GM18508 (cell line): ENCODE data around the gene ENPP3.

Source experiments
- ATAC-seq: cut with Tn5 transposase; IDR thresholded peaks from one replicate; pipeline ENCODE4 v1.9.1; 2021; ENCODE audit warnings: moderate number of reproducible peaks; ENCODE audit not compliant: insufficient read depth, unreplicated experiment

The ENPP3 gene

GRCh38 chr6:131642565-131642964 is 5.5 kb downstream of the ENPP3 start:
- ATAC-seq: no peak

DNA sequence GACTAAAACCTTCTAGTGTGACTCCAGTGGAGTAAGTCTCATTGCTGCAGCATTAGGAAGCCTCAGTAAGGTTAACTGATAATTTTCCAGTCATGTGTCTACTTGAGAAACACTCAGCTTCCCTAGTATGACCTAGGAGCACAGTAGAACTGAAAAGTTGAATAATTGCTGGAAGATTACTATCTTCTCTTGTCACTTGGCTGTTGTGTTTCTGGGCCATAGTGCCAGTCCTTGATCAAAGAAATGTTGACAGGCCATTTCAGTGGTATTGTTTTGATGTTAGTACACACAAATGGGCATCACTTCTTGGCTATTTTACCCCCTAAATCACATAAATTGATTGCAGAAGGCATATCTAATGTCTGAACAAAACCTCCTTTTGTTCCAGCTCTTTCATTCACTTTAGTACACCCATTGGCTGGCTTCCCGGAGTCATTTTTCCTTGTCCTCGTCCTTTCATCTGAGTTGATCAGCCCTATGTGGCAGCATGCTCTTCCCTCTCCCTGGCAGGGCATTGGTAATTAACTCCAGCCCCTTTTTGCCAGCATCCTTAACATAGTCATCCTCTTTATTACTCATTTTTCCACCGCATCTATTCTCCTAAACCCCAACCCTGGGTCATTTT is 6.0 kb downstream of the ENPP3 start:
- ATAC-seq: no peak

DNA sequence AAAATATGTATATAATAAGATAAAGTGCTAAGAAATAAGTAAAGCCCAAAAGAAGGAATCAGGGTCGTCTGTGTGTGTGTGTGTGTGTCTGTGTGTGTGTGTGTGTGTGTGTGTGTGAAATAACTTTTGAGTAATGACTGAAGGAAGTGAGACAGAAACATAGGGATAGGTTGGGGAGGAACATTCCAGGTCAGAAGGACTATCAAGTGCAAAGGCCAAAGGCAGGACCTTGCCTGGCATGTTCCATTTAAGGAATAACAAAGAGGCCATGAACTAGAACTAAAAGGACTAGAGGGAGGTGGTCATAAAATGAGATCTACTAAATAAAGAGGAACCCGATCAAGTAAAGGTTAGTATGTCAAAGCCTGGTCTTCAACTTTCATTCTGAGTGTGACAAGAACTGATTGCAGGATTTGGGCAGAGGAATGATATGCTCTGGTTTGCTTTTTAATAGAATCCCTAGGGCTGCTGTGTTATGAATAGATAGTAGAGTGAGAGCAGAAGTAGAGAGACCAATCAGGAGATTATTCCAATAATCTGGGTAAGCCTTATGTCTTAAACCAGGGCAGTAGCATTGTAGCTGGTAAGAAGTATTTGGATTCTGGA is 6.9 kb downstream of the ENPP3 start:
- no peak for ATAC-seq

DNA sequence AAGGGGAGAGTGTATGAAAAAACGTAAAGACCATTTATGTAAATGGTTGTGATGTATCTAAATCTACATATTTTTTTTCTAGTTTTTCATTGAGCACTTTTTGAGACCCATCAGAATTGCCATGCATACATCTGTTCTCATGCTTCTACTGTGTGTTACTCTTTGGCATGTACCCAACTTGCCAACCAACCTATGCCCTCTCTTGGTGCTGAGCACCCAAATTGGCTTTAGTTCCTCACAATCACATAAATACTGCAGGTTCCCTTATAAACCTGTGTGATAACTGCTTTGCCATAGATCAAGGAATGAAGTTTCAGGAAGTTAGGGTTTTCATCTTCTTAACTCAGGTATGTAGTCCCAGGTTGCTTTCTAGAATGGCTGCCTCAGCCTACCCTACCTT is 7.8 kb downstream of the ENPP3 start:
- no peak for ATAC-seq

- ATAC-seq: no peak
Measured at GRCh38 chr6:131645846-131646245, 8.7 kb downstream of the ENPP3 start.

GRCh38 chr6:131646249-131646670 is 9.2 kb downstream of the ENPP3 start:
- ATAC-seq: no peak

DNA sequence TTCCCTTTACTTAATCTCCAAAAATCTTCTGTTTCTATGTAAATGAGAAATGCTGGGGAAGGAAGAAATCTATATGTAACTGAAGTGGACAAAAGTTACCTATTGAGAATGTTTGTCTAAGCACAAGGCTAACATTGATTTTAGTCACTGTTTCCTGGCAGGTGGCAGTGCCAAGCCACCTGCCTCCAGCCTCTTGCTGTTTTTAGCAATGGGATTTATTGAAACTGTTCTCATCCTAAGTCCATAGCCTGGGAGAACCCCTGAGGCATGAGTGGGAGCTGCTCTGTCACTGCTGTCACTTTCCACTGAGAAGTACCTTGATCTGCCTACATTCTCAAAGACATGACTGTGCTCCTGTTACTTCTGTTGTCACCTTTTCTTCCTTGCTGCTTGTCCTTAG is 14.7 kb downstream of the ENPP3 start:
- ATAC-seq: no peak

GRCh38 chr6:131652472-131652871 is 15.4 kb downstream of the ENPP3 start:
- no peak for ATAC-seq

GRCh38 chr6:131654326-131654725 is 17.2 kb downstream of the ENPP3 start:
- no peak for ATAC-seq

GRCh38 chr6:131655387-131655786 is 18.3 kb downstream of the ENPP3 start:
- ATAC-seq: no peak

- no peak for ATAC-seq
Measured at GRCh38 chr6:131655951-131656350, 18.8 kb downstream of the ENPP3 start.

DNA sequence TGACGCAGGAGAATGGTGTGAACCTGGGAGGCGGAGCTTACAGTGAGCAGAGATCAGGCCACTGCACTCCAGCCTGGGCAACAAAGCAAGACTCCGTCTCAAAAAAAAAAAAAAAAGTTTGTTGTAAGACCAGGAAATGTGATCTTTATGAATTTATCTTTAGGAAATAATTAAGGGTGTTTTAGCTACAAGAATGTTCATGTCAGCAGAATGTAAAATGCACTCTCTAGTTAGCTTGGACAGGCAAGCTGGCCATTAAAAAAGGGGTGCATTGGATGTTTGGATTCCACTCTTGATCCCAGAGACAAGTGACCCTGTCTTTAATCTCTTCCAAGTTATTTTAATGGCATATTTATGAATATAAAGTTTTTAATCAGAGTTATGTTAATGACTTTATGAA is 19.6 kb downstream of the ENPP3 start:
- ATAC-seq: no peak

DNA sequence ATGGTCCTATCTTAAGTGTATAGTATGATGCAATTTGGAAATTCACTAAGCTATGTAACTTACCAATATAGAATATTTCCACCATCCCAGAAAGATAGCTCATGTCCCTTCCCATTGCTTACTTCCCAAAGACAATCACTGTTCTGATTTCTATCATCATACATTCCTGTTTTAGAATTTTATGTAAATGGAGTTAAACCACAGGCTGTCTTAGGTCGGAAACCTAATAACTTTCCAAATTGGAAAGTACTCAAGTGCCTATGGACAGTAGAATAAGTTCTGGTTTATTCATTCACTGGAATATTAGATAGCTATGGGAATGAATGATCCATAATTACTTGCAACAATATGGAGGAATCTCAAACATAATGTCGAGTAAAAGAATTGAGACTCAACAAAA is 20.1 kb downstream of the ENPP3 start:
- ATAC-seq: no peak

- no peak for ATAC-seq
Measured at GRCh38 chr6:131657630-131658111, 20.6 kb downstream of the ENPP3 start.

DNA sequence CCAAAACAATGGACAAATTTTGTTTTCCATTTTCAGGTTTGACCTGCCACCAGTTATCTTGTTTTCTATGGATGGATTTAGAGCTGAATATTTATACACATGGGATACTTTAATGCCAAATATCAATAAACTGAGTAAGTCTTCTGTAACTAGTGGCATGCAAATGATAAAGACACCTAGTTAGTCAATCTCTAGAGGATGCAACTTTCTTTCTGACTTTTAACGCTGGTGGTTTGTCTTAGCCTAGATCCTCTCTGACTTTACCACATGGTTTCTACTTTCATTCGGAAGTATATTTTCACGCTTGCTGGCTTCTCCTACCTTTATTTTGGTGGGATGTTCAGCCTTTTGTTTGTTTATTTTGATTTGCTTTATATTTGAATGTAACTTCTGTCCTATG is 21.2 kb downstream of the ENPP3 start:
- no peak for ATAC-seq

- no peak for ATAC-seq
Measured at GRCh38 chr6:131660195-131660594, 23.1 kb downstream of the ENPP3 start.

DNA sequence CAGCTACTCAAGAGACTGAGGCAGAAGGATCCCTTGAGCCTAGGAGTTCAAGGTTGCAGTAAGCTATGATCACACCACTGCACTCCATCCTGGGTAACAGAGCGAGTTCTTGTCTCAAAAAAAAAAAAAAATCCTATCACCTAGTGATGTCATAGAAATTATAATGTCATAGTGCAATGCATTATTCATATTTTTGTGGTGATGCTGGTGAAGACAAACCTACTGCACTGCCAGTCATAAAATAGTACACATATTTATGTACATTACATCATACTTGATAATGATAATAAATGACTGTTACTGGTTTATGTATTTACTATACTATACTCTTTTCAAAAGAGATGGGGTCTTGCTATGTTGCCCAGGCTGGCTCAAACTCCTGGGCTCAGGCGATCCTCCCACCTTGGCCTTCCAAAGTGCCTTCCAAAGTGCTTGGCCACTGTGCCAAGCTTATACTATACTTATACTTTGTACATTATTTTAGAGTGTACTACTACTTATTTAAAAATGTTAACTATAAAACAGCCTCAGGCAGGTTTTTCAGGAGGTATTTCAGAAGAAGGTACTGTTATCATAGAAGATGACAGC is 26.6 kb downstream of the ENPP3 start:
- ATAC-seq: no peak

- no peak for ATAC-seq
Measured at GRCh38 chr6:131669891-131670290, 32.8 kb downstream of the ENPP3 start.

DNA sequence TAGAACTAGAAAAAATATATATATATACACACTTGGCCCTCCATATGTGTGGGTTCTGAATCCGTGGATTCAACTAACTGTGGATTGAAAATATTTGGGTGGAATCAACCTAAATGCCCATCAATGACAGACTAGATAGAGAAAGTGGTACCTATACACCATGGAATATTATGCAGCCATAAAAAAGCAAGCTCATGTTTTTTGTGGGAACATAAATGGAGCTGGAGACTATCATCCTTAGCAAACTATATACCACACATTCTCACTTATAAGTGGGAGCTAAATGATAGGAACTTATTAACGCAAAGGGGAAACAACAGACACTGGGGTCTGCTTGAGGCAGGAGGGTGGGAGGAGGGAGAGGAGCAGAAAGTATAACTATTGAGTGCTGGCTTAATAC is 36.1 kb downstream of the ENPP3 start:
- ATAC-seq: no peak

GRCh38 chr6:131678442-131678841 is 41.3 kb downstream of the ENPP3 start:
- ATAC-seq: no peak

DNA sequence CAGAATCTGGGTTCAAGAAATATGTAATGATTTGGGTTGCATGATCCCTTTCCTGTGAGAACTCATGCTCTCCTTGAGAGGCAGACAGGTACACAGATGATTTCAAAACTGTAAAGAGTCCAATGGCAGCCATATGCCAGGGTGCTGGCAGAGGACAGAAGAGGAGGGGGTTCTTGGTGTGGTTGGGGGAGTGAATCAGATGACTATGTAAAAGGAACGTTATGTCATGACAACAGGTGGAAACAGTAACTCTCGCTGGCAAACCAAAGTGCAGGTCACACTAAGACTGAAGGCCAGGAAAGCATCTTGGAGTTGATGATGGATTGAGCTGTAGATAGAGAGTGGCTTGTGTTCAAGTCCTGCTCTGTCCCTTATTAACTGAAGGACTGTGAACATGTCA is 43.8 kb downstream of the ENPP3 start:
- no peak for ATAC-seq

- no peak for ATAC-seq
Measured at GRCh38 chr6:131681585-131681984, 44.5 kb downstream of the ENPP3 start.
